Measurements from ENCODE around the gene CD93.

The CD93 gene

GRCh38 chr20:23118766-23119165, 32.6 kb upstream of the CD93 start:
- H3K4me3 ChIP-seq (ENCODE audit: low read length) = no peak overlapping the region
- no peak overlapping the region for H3K27ac ChIP-seq (ENCODE audit: low read length)
- no peak overlapping the region for H3K9ac ChIP-seq (ENCODE audit: low read depth, low read length)
- no peaks in the 10 kb centered on the region for H3K4me1 ChIP-seq (ENCODE audit: insufficient read depth, low read length)
- H3K36me3 ChIP-seq (ENCODE audit: insufficient read depth, low read depth, low read length) = no peaks in the 10 kb centered on the region
- no peaks in the 10 kb centered on the region for H3K27me3 ChIP-seq (ENCODE audit: insufficient read depth, low read length)
- no peaks in the 10 kb centered on the region for H3K9me3 ChIP-seq (ENCODE audit: insufficient read depth, low read depth, low read length)

- no peaks in the 10 kb centered on the region for H3K27me3 ChIP-seq (ENCODE audit: insufficient read depth, low read length)
- H3K27ac ChIP-seq (ENCODE audit: low read length) = no peak overlapping the region
- no peak overlapping the region for H3K9ac ChIP-seq (ENCODE audit: low read depth, low read length)
- no peak overlapping the region for H3K4me3 ChIP-seq (ENCODE audit: low read length)
- no peaks in the 10 kb centered on the region for H3K36me3 ChIP-seq (ENCODE audit: insufficient read depth, low read depth, low read length)
- H3K9me3 ChIP-seq (ENCODE audit: insufficient read depth, low read depth, low read length) = no peaks in the 10 kb centered on the region
- H3K4me1 ChIP-seq (ENCODE audit: insufficient read depth, low read length) = no peaks in the 10 kb centered on the region
Observed at GRCh38 chr20:23118144-23118543, 32.0 kb upstream of the CD93 start.

- Histone ChIP-seq H3K36me3 (ENCODE audit: insufficient read depth, low read depth, low read length) (no peaks in the 10 kb centered on the region), H3K9ac (ENCODE audit: low read depth, low read length) (no peak overlapping the region), H3K27me3 (ENCODE audit: insufficient read depth, low read length) (no peaks in the 10 kb centered on the region), H3K4me1 (ENCODE audit: insufficient read depth, low read length) (no peaks in the 10 kb centered on the region), H3K4me3 (ENCODE audit: low read length) (no peak overlapping the region), H3K9me3 (ENCODE audit: insufficient read depth, low read depth, low read length) (no peaks in the 10 kb centered on the region), H3K27ac (ENCODE audit: low read length) (no peak overlapping the region)
Observed at GRCh38 chr20:23117738-23118137, 31.6 kb upstream of the CD93 start.

GRCh38 chr20:23116311-23117089, 30.4 kb upstream of the CD93 start:
- Histone ChIP-seq H3K4me1 (ENCODE audit: insufficient read depth, low read length) (no peaks in the 10 kb centered on the region), H3K27me3 (ENCODE audit: insufficient read depth, low read length) (no peaks in the 10 kb centered on the region), H3K9me3 (ENCODE audit: insufficient read depth, low read depth, low read length) (no peaks in the 10 kb centered on the region), H3K4me3 (ENCODE audit: low read length) (no peak overlapping the region), H3K27ac (ENCODE audit: low read length) (no peak overlapping the region), H3K36me3 (ENCODE audit: insufficient read depth, low read depth, low read length) (no peaks in the 10 kb centered on the region), H3K9ac (ENCODE audit: low read depth, low read length) (no peak overlapping the region)

- H3K36me3 ChIP-seq (ENCODE audit: insufficient read depth, low read depth, low read length) = no peaks in the 10 kb centered on the region
- H3K9ac ChIP-seq (ENCODE audit: low read depth, low read length) = no peak overlapping the region
- no peak overlapping the region for H3K27ac ChIP-seq (ENCODE audit: low read length)
- H3K27me3 ChIP-seq (ENCODE audit: insufficient read depth, low read length) = no peaks in the 10 kb centered on the region
- no peaks in the 10 kb centered on the region for H3K9me3 ChIP-seq (ENCODE audit: insufficient read depth, low read depth, low read length)
- H3K4me3 ChIP-seq (ENCODE audit: low read length) = no peak overlapping the region
- no peaks in the 10 kb centered on the region for H3K4me1 ChIP-seq (ENCODE audit: insufficient read depth, low read length)
Observed at GRCh38 chr20:23115822-23116221, 29.7 kb upstream of the CD93 start.

GRCh38 chr20:23114448-23115082, 28.4 kb upstream of the CD93 start:
- no peaks in the 10 kb centered on the region for H3K4me1 ChIP-seq (ENCODE audit: insufficient read depth, low read length)
- H3K27ac ChIP-seq (ENCODE audit: low read length) = no peak overlapping the region
- no peak overlapping the region for H3K9ac ChIP-seq (ENCODE audit: low read depth, low read length)

GRCh38 chr20:23114018-23114417, 27.9 kb upstream of the CD93 start:
- H3K9ac ChIP-seq (ENCODE audit: low read depth, low read length) = no peak overlapping the region
- no peaks in the 10 kb centered on the region for H3K36me3 ChIP-seq (ENCODE audit: insufficient read depth, low read depth, low read length)
- H3K27ac ChIP-seq (ENCODE audit: low read length) = no peak overlapping the region
- no peaks in the 10 kb centered on the region for H3K9me3 ChIP-seq (ENCODE audit: insufficient read depth, low read depth, low read length)
- no peaks in the 10 kb centered on the region for H3K4me1 ChIP-seq (ENCODE audit: insufficient read depth, low read length)
- no peak overlapping the region for H3K4me3 ChIP-seq (ENCODE audit: low read length)
- no peaks in the 10 kb centered on the region for H3K27me3 ChIP-seq (ENCODE audit: insufficient read depth, low read length)

More at GRCh38 chr20:23114448-23115082, 28.4 kb upstream of the CD93 start:
- no peak overlapping the region for H3K4me3 ChIP-seq (ENCODE audit: low read length)
- no peaks in the 10 kb centered on the region for H3K9me3 ChIP-seq (ENCODE audit: insufficient read depth, low read depth, low read length)
- no peaks in the 10 kb centered on the region for H3K36me3 ChIP-seq (ENCODE audit: insufficient read depth, low read depth, low read length)
- H3K27me3 ChIP-seq (ENCODE audit: insufficient read depth, low read length) = no peaks in the 10 kb centered on the region

- Histone ChIP-seq H3K4me3 (ENCODE audit: low read length) (no peak overlapping the region), H3K36me3 (ENCODE audit: insufficient read depth, low read depth, low read length) (no peaks in the 10 kb centered on the region), H3K27me3 (ENCODE audit: insufficient read depth, low read length) (no peaks in the 10 kb centered on the region), H3K9me3 (ENCODE audit: insufficient read depth, low read depth, low read length) (no peaks in the 10 kb centered on the region), H3K9ac (ENCODE audit: low read depth, low read length) (no peak overlapping the region), H3K27ac (ENCODE audit: low read length) (no peak overlapping the region), H3K4me1 (ENCODE audit: insufficient read depth, low read length) (no peaks in the 10 kb centered on the region)
Observed at GRCh38 chr20:23112595-23112994, 26.5 kb upstream of the CD93 start.

- no peaks in the 10 kb centered on the region for H3K4me1 ChIP-seq (ENCODE audit: insufficient read depth, low read length)
- no peak overlapping the region for H3K27ac ChIP-seq (ENCODE audit: low read length)
- H3K9ac ChIP-seq (ENCODE audit: low read depth, low read length) = no peak overlapping the region
- no peaks in the 10 kb centered on the region for H3K36me3 ChIP-seq (ENCODE audit: insufficient read depth, low read depth, low read length)
- no peaks in the 10 kb centered on the region for H3K27me3 ChIP-seq (ENCODE audit: insufficient read depth, low read length)
- H3K9me3 ChIP-seq (ENCODE audit: insufficient read depth, low read depth, low read length) = no peaks in the 10 kb centered on the region
- H3K4me3 ChIP-seq (ENCODE audit: low read length) = no peak overlapping the region
Observed at GRCh38 chr20:23111944-23112342, 25.8 kb upstream of the CD93 start.

- Histone ChIP-seq H3K36me3 (ENCODE audit: insufficient read depth, low read depth, low read length) (no peaks in the 10 kb centered on the region), H3K4me1 (ENCODE audit: insufficient read depth, low read length) (no peaks in the 10 kb centered on the region), H3K9me3 (ENCODE audit: insufficient read depth, low read depth, low read length) (no peaks in the 10 kb centered on the region), H3K9ac (ENCODE audit: low read depth, low read length) (no peak overlapping the region), H3K27ac (ENCODE audit: low read length) (no peak overlapping the region), H3K27me3 (ENCODE audit: insufficient read depth, low read length) (no peaks in the 10 kb centered on the region), H3K4me3 (ENCODE audit: low read length) (no peak overlapping the region)
Observed at GRCh38 chr20:23111307-23111943, 25.3 kb upstream of the CD93 start.

- Histone ChIP-seq H3K4me1 (ENCODE audit: insufficient read depth, low read length) (no peaks in the 10 kb centered on the region), H3K27me3 (ENCODE audit: insufficient read depth, low read length) (no peaks in the 10 kb centered on the region), H3K4me3 (ENCODE audit: low read length) (no peak overlapping the region), H3K27ac (ENCODE audit: low read length) (no peak overlapping the region), H3K36me3 (ENCODE audit: insufficient read depth, low read depth, low read length) (no peaks in the 10 kb centered on the region), H3K9ac (ENCODE audit: low read depth, low read length) (no peak overlapping the region), H3K9me3 (ENCODE audit: insufficient read depth, low read depth, low read length) (no peaks in the 10 kb centered on the region)
Observed at GRCh38 chr20:23108871-23109270, 22.7 kb upstream of the CD93 start.

GRCh38 chr20:23107466-23107865, 21.3 kb upstream of the CD93 start:
- no peaks in the 10 kb centered on the region for H3K36me3 ChIP-seq (ENCODE audit: insufficient read depth, low read depth, low read length)
- no peak overlapping the region for H3K27ac ChIP-seq (ENCODE audit: low read length)
- no peak overlapping the region for H3K4me3 ChIP-seq (ENCODE audit: low read length)
- no peaks in the 10 kb centered on the region for H3K9me3 ChIP-seq (ENCODE audit: insufficient read depth, low read depth, low read length)
- H3K4me1 ChIP-seq (ENCODE audit: insufficient read depth, low read length) = no peaks in the 10 kb centered on the region
- H3K27me3 ChIP-seq (ENCODE audit: insufficient read depth, low read length) = no peaks in the 10 kb centered on the region
- H3K9ac ChIP-seq (ENCODE audit: low read depth, low read length) = no peak overlapping the region

Data from iPS-20b (cell line).